ENCODE measurements around the gene SLC16A2. TPM values are rescaled to one million over a fixed set of nuclear protein-coding genes. Genes with fewer than 3 reads are reported as not detected.

Gene SLC16A2
- total RNA-seq, 1 experiment from 2014 or later = 17.8 TPM

DNA sequence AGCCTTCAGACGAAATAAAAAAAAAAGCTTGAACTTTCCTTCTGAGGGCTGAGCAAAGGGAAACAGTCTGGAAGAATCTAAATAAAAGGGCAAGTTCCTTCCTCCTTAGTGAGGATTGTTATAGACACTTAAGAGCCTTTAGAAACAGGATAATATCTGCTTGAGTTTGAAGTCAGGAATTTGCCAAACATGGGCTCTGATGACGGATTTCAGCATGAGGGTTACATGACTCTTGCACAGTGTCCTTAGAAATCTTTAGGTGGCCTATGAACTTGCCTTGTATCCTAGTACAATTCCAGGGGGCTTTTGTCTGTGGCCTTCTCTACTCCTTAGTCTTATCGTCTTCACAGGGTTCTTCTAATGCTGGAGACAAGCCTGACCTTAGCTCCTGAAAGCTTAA lies 99.0 kb downstream of the SLC16A2 start:
- no peaks in the 10 kb centered on the region for H3K36me3 ChIP-seq (ENCODE audit: insufficient read depth, low read length, poor library complexity, severe bottlenecking)
- intact Hi-C loops (cut with micrococcal nuclease; ENCODE audit: unreplicated experiment) = no loop called here
- no TSS peak for BruUV-seq (replicated peaks)
- H3K4me3 ChIP-seq (ENCODE audit: low read depth, low read length, poor library complexity, severe bottlenecking) = no peak overlapping the region
- POLR2A ChIA-PET (ENCODE audit: low non-redundant PET) = interaction anchor here (0.6 kb wide), 1 partner anchor 15 kb away, joined by 3 read pairs; no protein-coding TSS in a partner anchor
- CTCF ChIA-PET = no interaction called here
- H3K27me3 ChIP-seq (replicated peaks; ENCODE audit: insufficient read depth, low read depth, low read length, poor library complexity) = no peaks in the 10 kb centered on the region
- no peak overlapping the region for H3K27ac ChIP-seq (ENCODE audit: low read depth, low read length, poor library complexity, severe bottlenecking)
- DNase-seq (ENCODE audit: low spot score) = no peak
- no peak for TF ChIP-seq CTCF (conservative IDR thresholded peaks at IDR 0.05; ENCODE audit: low read depth, low read length)
- TF ChIP-seq EZH2 (IDR thresholded peaks at IDR 0.05; ENCODE audit: borderline replicate concordance, low read depth, low read length, poor library complexity, severe bottlenecking) = no peak
- H3K4me1 ChIP-seq (ENCODE audit: insufficient read depth, low read length, poor library complexity, severe bottlenecking) = peaks cover 14% of the 10 kb centered on the region
- H3K9me3 ChIP-seq (ENCODE audit: low read depth, low read length, poor library complexity, severe bottlenecking) = peaks cover 6% of the 10 kb centered on the region

DNA sequence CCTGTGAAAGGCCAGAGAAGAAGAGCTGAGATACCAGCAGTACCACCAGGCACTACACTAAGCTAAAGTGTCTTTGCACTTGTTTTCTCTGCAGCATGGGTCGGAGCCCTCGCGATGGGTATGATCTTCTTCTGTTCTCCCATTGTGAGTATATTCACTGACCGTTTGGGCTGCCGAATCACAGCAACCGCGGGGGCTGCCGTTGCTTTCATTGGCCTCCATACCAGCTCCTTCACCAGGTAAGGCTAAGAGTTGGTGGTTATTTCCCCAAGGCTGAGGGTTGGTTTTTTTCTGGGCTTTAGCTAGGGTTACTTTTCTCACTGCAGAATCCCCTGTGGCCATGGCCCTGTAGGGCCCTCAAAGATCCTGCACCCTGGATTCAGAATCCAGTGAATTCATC lies 99.6 kb downstream of the SLC16A2 start:
- ChIA-PET POLR2A (ENCODE audit: low non-redundant PET) (no interaction called here), CTCF (no interaction called here)
- no TSS peak for BruUV-seq (replicated peaks)

DNA sequence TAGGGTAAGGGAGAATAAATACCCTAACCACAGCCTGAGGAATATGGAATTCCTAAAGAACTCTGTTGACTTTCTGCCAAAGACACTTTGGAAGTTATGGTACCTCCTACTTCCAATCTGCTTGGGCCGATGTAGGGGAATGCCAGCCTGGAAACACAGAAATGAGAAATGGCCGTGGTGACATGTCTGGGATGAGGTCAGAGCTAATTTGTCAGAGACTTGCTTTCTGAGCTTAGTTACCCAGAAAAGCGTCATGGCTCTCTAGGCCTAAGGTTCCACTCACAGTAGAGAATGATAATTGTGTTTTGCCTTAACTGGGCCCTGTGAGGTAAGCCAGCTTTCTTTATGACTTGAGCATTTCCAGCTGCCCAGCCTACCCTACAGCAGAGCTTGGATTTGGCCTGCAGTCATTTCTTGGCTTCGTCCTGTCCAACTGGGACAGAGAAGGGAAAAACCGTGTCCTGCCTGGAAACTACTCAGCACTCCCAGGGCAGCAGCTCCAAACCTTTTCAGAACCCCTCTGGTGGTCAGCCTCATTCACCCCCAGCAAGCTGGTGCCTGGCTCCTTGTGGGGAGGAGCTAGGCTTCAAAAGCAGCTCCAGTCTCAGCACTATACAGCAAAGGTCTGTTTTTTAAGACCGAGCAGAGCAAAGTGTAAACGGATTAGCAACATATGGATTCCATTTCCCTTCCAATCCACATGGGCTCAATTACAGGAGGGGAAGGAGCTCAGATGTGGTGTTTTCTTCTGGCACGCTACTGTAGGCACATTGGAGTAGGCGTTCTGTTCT lies 100.9 kb downstream of the SLC16A2 start:
- no peak for TF ChIP-seq EZH2 (IDR thresholded peaks at IDR 0.05; ENCODE audit: borderline replicate concordance, low read depth, low read length, poor library complexity, severe bottlenecking)
- TF ChIP-seq CTCF (conservative IDR thresholded peaks at IDR 0.05; ENCODE audit: low read depth, low read length) = no peak
- BruUV-seq (replicated peaks) = no TSS peak
- peak; percentile 65 for DNase-seq (ENCODE audit: low spot score)
- no peaks in the 10 kb centered on the region for H3K9me3 ChIP-seq (ENCODE audit: low read depth, low read length, poor library complexity, severe bottlenecking)
- H3K4me3 ChIP-seq (ENCODE audit: low read depth, low read length, poor library complexity, severe bottlenecking) = no peak overlapping the region
- H3K27me3 ChIP-seq (replicated peaks; ENCODE audit: insufficient read depth, low read depth, low read length, poor library complexity) = no peaks in the 10 kb centered on the region
- CTCF ChIA-PET = interaction anchor here (0.6 to 1.3 kb wide), 2 partner anchors 44 to 102 kb away, joined by 3 read pairs; no protein-coding TSS in a partner anchor
- intact Hi-C loops (cut with micrococcal nuclease; ENCODE audit: unreplicated experiment) = no loop called here
- POLR2A ChIA-PET (ENCODE audit: low non-redundant PET) = interaction anchor here (0.7 kb wide), 1 partner anchor 103 kb away, joined by 4 read pairs; no protein-coding TSS in a partner anchor
- no peaks in the 10 kb centered on the region for H3K36me3 ChIP-seq (ENCODE audit: insufficient read depth, low read length, poor library complexity, severe bottlenecking)
- H3K4me1 ChIP-seq (ENCODE audit: insufficient read depth, low read length, poor library complexity, severe bottlenecking) = peaks cover 14% of the 10 kb centered on the region
- H3K27ac ChIP-seq (ENCODE audit: low read depth, low read length, poor library complexity, severe bottlenecking) = peak overlapping the region; percentile 64

More for the DNA sequence above, 99.6 kb downstream of the SLC16A2 start:
- TF ChIP-seq EZH2 (IDR thresholded peaks at IDR 0.05; ENCODE audit: borderline replicate concordance, low read depth, low read length, poor library complexity, severe bottlenecking) (no peak), CTCF (conservative IDR thresholded peaks at IDR 0.05; ENCODE audit: low read depth, low read length) (no peak)
- DNase-seq (ENCODE audit: low spot score) = no peak
- Histone ChIP-seq H3K4me1 (ENCODE audit: insufficient read depth, low read length, poor library complexity, severe bottlenecking) (peaks cover 14% of the 10 kb centered on the region), H3K27me3 (replicated peaks; ENCODE audit: insufficient read depth, low read depth, low read length, poor library complexity) (no peaks in the 10 kb centered on the region), H3K4me3 (ENCODE audit: low read depth, low read length, poor library complexity, severe bottlenecking) (no peak overlapping the region), H3K27ac (ENCODE audit: low read depth, low read length, poor library complexity, severe bottlenecking) (no peak overlapping the region), H3K36me3 (ENCODE audit: insufficient read depth, low read length, poor library complexity, severe bottlenecking) (no peaks in the 10 kb centered on the region), H3K9me3 (ENCODE audit: low read depth, low read length, poor library complexity, severe bottlenecking) (peaks cover 6% of the 10 kb centered on the region)
- intact Hi-C loops (cut with micrococcal nuclease; ENCODE audit: unreplicated experiment) = no loop called here
